K562 (cell line): ENCODE measurements around the gene CRADD.

ENCODE experiments used
- KDM1A ChIP-seq, 2 experiments: fragments of 450-650 bp; IDR thresholded peaks; 2 replicates each; pipeline ENCODE4 v1.6.1; 2016; ENCODE audit warnings: mild to moderate bottlenecking in 2 of 2
- MXI1 ChIP-seq: IDR thresholded peaks from 2 replicates; pipeline ENCODE4 v1.6.1; 2011; ENCODE audit warnings: low read depth, mild to moderate bottlenecking, improper control_type of control experiment, low read length
- ZNF274 ChIP-seq: IDR thresholded peaks from 2 replicates; pipeline ENCODE4 v1.6.1; 2011; ENCODE audit warnings: low read depth, mild to moderate bottlenecking, low read length, moderate library complexity, borderline replicate concordance
- TF ChIP-seq, protein P1 (sequence below), 3 experiments: IDR thresholded peaks in 2 of 3; conservative IDR thresholded peaks in 1 of 3; 2 replicates each; pipeline ENCODE4 v1.5.1; 2011 to 2012; ENCODE audit warnings: low read length in 3 of 3, mild to moderate bottlenecking in 3 of 3, control low read depth in 2 of 3, improper control_type of control experiment in 1 of 3, inconsistent platforms in 1 of 3, low read depth in 1 of 3, mixed read lengths in 1 of 3, moderate library complexity in 1 of 3; ENCODE audit not compliant: insufficient read depth in 2 of 3

DNA sequence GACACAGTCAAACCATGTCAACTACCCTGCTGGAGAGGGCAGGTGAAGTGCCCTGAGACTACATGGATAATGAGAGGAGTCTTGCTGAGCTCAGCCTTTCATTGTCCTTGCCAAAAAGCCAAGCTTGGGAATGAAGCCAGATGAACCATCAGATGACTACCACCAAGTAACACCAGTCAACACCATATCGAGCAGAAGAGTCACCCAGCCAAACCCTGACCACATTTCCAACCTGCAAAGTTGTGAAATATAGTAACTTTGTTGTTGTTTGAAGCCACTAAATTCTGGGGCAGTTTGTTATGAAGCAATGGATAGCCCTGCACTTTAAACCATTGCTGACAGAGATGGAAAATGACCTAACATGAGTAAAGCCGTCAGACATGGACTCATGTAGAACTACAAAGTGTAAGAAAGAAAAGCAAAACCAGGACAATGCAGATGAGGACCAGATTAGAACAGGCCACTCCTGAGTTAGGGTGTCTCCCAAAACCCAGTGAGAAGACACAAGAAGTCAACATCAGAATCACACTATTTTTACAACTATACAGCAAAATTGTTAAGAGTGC is 12.5 kb upstream of the CRADD start:
- TF ChIP-seq ZNF274 (no peak), KDM1A (IDR thresholded peaks at IDR 0.05) (no peak), MXI1 (no peak)
- TF ChIP-seq, protein P1, sequence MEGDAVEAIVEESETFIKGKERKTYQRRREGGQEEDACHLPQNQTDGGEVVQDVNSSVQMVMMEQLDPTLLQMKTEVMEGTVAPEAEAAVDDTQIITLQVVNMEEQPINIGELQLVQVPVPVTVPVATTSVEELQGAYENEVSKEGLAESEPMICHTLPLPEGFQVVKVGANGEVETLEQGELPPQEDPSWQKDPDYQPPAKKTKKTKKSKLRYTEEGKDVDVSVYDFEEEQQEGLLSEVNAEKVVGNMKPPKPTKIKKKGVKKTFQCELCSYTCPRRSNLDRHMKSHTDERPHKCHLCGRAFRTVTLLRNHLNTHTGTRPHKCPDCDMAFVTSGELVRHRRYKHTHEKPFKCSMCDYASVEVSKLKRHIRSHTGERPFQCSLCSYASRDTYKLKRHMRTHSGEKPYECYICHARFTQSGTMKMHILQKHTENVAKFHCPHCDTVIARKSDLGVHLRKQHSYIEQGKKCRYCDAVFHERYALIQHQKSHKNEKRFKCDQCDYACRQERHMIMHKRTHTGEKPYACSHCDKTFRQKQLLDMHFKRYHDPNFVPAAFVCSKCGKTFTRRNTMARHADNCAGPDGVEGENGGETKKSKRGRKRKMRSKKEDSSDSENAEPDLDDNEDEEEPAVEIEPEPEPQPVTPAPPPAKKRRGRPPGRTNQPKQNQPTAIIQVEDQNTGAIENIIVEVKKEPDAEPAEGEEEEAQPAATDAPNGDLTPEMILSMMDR (IDR thresholded peaks at IDR 0.05 in 2 of 3, conservative IDR thresholded peaks at IDR 0.05 in 1 of 3; ENCODE audit: insufficient read depth in 2 of 3, low read depth in 1 of 3, low read length in 3 of 3), result no peak
